ENCODE results near the gene LRP5.
A peak's percentile ranks its signal among the peaks of the same experiment; 100 is the strongest.

Gene LRP5

DNA sequence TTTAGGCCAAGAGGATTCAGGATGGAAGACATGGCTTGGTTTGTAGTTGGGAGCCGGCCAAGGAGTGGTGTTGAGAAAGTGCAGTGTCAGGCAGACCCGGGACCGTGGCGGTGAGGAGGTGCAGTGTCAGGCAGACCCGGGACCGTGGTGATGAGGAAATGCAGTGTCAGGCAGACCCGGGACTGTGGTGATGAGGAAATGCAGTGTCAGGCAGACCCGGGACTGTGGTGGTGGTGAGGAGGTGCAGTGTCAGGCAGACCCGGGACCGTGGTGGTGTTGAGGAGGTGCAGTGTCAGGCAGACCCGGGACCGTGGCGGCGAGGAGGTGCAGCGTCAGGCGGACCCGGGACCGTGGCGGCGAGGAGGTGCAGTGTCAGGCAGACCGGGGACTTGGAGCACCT lies 59.7 kb downstream of the LRP5 start:
- no peak for DNase-seq

DNA sequence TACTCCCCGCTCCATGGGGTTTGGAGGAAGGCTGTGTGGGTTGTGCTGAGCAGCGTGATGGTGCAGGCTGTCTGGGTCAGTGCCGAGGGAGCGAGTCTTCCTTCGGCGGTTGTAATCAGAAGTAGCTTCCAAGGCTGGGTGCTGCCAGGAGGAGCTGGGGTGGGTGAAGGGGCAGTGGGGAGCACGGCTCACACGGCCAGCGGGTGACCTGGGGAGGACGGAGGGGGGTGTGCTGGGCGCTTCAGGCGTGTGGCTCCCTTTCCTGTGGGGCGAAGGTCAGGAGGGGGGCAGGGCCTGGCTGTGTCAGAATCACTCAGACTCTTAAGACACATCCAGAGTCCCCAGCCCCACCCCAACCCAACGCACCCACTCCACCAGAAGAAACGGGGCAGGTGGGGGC lies 60.2 kb downstream of the LRP5 start:
- no peak for DNase-seq

DNA sequence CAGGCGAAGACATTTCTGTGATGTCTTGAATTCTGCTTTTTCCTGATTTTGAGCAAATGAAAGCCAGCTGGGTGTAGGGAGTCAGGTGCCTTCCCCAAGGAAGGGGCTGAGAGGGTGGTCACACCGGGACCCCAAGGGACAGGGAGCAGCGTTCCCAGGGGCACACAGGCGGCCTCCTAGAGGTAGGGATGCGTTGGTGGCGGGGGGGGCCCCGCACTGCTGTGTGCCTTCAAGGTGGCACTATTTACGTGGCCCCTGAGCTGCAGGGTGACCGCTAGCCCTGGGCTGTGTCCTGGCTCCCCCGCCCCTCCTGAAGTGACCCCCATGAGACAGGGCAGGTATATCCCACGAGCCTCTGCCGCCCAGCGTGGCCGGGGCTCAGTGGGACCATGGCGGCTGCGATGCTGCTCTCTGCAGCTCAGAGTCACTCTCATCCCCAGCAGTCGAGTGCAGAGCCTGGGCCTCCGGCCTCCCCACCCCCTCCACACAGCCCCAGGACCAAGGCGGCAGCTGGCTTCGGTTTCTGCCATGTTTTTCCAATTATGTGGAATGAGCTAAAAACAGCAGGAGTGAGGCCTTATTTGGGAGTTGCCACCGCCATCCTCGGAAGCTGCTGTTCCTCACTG lies 60.9 kb downstream of the LRP5 start:
- no peak for DNase-seq

DNA sequence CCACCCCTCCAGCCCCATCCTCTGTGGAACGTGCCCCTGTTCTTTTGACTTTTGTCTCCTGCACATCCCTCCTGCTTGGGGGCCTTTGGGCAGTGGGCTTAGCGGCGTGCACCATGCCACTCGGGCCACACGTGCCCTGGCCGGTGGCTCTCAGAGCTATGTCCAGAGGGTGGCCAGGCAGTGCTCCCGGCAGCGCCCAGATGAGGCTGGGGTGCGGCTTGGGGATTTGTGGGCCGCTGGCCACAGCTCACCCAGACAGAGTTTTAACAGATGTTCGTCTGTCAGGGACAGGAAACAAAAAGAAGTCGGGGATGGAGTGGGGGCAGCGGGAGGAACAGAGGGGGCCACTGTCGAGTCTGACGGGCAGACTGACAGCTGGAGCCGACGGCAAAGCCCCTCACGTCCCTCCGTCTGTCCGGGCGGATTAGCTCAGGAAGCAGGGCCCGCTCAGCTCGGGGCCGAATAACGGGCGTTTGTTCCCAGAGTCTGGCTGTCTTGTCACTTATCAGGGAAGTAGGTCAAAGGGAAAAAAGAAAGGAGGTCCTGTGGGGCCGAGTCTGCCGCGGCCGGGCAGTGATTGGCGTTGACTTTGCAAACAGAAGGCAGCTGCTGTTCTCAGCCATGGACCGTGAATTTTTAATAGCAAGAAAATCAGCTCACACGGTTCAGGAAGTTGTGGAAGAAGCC lies 61.6 kb downstream of the LRP5 start:
- peak; percentile 86 for DNase-seq

DNA sequence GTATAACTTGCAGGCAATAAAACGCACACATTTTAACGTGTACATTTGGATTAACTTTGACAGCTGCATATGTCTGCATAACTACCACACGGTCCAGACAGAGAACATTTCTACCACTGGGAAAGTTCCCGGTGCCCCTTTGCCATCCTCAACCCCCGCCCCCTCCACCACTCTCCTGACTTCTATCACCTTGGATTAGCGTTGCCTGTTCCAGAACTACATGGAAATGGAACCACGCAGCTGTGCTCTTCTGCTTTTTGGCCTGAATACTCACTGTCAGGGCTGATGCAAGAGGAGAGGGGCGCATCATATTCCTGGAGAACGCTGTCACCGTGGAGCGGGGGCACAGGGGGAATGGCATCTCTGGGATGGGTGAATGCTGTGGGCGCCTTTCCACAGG lies 62.1 kb downstream of the LRP5 start:
- no peak for DNase-seq

DNA sequence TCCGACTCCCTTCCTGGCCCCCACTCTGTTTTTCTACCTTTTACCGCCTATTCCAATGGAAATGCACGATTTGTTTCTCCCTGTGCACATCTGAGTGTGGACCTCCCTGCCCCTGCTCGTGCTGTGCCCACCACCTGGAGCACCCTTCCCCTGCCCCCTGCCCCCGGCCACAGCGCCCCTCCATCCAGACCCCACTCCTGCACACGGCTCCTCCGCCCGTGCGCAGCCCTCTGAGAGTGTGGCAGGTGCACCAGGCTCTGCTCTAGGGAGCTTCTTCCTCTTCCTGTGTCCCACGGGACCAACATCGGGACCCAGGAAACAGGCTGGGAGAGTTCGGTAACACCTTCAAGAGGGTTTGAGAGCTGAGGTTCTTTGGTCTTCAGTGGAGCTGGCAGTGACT lies 62.9 kb downstream of the LRP5 start:
- DNase-seq, result no peak

DNA sequence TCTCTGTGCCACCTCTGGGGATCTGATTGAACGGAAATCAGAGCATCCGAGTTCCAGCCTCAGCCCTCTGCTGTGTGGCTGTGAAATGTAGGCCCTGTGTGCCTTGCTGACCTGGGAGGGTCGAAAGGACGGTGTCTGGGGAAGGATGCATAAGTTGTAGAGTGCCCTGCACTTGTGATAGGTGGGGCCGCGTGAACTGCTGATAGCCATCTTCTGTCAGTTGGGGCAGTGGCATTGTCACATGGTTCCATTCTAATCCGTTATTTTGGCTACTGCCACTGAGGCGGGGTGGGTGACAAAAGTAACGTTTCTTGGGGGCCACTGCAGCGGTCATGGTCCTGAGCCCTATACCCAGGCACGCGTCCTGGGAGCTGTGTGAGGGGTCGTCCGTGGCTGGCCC lies 63.4 kb downstream of the LRP5 start:
- no peak for DNase-seq

DNA sequence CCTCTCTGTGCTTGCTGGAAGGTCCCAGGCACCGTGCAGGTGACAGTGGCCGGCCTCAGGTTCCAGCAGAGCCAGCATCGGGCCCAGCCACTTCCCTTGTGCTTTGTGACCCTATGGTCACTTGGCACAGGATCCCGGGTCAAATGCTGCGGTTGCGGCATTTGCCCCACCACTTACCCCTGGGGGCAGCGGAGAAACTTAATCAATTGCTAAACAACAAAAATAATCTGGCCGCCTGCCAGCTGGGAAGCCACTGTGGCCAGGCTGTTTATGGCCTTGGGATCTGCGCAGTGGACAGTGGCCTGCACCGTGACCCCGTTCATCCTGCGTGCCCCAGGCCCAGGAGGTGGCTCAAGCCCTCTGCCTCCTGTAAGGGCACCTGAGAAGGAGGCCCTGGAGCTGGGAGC lies 65.0 kb downstream of the LRP5 start:
- DNase-seq, result no peak

DNA sequence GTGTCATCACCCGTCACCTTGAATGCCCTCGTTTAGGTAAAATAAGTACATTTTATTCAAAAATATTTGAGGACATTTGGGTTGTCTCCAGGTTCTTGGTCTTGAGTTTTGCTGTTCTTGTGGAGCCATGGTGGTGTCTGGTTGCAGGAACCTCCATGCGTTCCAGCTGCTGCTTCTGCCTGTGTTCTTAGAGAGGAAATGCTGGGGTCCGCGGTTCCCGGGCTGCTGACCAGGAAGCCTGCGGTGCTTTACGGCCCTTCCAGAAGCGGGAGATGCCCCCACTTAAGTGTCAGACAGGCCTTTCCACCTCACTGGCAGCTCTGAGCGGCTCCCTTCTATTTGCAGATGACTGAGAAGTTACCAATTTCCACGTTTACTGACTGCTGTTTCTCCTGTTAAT lies 66.8 kb downstream of the LRP5 start:
- peak; percentile 49 for DNase-seq

DNA sequence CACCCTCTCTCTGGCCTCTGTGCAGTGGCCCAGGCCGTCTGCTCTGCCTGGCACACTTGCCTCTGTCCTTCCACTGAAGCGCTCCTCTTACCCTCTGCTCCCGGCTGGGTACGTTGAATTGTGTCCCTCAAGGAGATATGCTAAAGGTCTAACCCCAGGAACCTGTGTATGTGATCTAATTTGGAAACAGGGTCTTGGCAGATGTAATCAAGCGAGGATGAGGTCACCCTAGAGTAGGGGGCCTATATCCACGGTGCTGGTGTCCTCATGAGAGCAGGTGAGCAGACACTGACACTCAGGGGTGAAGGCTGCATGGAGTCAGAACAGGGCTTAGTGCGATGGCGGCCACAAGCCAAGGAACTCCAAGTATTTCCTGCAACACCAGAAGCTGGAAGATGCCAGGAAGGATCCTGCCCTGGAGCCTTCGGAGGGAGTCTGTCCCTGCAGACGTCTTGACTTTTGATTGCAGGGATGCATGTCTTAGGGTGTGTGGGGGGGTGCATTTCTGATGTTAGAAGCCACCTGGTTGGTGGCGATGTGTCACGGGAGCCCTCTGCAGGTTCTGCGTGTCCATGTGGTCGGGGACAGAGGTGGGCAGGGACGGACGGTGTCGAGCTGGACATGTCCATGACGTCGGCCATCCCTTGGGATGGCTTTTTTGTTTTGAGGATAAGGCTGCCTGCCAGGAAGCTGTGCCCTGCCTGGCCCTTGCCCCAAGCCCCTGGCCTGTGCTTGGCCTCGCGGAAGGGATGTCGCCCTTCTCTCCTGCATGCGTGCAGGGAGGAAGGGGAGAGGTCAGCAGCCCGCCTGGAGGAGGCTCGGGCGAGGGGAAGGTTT lies 68.6 kb downstream of the LRP5 start:
- DNase-seq, result peak; percentile 63

DNA sequence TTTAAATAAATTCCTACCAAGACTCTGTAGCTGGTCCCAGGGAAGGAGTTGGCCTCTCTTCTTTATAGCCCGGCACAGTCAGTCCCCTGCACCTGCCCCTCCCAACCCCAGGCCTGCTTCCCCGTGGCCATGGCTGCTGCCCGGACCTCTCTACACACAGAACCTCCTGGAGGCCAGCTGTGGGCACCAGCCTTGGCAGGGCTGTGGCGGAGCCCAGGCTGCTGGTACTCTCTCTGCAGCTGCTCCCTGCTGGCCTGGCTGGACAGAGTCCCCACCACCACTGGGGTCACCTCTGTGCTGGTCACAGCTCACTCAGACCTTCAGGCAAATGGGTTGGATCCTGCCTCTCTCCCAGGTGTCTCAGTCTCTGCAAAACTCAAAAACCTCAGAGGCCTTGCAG lies 69.3 kb downstream of the LRP5 start:
- peak; percentile 58 for DNase-seq

DNA sequence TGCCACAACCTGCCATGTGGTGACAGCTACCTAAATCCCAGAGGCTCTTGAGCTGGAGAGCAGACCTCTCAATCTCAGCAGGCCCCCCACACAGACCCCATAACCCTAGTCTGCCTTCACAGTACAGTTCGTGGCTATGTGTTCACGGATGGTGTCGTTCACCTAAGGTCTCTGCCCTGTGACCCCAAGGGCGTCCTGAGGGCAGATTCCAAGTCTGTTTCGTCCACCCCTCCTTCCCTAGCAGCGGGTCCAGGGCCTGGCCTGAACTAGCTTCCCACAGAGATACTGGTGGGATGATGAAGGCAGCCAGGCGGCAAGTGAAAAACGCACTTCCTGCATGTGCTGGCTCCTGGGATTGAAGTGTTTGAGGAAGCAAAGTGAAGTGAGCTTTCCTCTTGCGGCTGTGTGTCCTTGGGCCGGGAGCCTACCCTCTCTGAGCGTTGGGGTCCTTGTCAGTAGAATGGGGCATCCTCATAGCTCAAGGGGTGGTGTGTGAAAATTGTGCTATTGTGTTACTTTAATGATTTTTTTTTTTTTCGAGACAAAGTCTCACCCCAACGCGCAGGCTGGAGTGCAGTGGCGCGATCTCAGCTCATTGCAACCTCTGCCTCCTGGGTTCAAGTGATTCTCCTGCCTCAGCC lies 70.1 kb downstream of the LRP5 start:
- peak; percentile 50 for DNase-seq

DNA sequence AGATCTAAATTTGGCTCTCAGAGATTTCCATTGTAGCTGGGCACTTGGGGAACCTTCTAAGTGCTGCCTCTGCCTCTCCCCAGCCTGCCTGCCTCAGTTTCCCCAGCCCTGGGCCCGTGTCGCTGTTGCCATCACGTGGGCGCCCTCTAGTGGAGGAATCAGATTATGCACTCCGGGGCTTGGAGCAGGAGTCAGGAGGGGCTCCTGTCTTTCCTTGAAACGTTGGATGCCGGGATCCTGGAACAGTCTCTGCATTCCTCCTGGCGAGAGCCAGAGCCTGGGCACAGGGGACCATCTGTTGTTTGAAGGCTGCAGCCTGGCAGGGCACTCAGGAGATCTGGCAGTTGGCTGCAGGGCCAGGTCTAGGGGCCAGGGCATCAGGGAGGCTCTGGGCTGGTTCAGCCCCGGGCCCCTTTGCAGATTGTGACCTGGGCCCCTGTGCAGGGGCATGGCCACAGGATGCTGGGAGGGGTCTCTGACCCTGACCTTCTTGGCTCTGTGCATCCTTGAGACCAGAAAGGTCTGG lies 71.6 kb downstream of the LRP5 start:
- DNase-seq, result peak; percentile 74

DNA sequence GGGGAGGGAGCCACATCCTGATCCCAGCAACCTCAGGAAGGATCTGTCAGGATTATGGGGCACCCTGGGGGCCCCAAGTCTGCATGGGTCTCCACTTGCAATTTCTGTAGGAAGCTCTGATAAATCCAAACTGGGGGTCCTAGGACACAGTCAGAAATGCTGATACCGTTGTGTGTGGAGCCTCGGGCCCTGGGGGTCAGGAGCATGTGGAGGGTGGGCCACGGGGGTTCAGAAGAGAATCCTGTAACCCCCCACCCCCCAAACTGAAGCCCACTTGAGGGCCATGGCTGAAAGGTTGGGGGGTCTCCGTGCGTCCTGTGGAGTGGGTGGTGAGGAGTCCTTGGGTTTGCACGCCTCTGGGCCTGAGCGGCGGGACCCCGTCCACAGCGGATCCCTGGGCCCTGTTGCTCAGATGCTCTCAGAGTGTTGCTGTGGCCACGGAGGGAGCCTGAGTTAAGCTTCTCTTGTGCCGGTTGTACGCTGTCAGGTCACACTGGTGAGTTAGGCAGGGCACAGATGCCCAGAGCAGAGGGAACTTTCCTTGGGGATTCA lies 72.2 kb downstream of the LRP5 start:
- no peak for DNase-seq

DNA sequence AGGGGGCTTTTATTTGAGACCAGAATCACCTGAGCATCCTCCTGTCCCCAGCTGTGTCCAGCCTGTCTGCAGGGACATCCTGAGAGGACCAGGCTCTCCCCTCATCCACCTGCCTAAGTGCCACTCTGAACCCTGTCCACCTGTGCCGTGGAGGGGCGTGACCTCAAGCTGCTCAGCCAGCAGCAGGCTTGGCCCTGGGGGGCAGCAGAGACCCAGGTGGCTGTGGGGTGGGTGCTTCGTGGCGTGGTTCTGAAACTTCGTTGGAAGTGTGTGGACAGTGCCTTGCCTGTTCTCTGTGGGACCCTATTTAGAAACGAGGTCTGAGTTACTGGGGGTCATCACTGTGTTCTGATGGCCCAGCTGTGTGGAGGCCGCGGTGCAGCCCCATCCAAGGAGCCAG lies 72.7 kb downstream of the LRP5 start:
- DNase-seq, result no peak

DNA sequence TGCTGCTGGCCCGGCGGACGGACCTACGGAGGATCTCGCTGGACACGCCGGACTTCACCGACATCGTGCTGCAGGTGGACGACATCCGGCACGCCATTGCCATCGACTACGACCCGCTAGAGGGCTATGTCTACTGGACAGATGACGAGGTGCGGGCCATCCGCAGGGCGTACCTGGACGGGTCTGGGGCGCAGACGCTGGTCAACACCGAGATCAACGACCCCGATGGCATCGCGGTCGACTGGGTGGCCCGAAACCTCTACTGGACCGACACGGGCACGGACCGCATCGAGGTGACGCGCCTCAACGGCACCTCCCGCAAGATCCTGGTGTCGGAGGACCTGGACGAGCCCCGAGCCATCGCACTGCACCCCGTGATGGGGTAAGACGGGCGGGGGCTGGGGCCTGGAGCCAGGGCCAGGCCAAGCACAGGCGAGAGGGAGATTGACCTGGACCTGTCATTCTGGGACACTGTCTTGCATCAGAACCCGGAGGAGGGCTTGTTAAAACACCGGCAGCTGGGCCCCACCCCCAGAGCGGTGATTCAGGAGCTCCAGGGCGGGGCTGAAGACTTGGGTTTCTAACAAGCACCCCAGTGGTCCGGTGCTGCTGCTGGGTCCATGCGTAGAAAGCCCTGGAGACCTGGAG lies 74.1 kb downstream of the LRP5 start:
- no peak for DNase-seq

DNA sequence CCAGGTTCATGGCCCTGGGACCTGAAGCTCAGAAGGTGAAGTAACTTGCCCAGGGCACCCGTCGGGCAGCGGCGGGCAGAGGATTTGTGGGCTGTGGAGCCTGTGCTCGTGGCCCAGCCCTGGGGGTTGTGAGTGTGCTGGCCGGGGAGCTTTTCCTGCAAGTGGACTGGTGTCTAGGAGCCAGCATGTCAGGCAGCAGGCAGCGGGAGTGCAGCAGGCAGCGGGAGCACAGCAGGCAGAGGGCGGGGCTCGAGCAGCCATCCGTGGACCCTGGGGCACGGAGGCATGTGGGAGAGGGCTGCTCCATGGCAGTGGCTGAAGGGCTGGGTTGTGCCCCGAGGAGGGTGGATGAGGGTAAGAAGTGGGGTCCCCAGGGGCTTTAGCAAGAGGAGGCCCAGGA lies 75.4 kb downstream of the LRP5 start:
- DNase-seq, result no peak

DNA sequence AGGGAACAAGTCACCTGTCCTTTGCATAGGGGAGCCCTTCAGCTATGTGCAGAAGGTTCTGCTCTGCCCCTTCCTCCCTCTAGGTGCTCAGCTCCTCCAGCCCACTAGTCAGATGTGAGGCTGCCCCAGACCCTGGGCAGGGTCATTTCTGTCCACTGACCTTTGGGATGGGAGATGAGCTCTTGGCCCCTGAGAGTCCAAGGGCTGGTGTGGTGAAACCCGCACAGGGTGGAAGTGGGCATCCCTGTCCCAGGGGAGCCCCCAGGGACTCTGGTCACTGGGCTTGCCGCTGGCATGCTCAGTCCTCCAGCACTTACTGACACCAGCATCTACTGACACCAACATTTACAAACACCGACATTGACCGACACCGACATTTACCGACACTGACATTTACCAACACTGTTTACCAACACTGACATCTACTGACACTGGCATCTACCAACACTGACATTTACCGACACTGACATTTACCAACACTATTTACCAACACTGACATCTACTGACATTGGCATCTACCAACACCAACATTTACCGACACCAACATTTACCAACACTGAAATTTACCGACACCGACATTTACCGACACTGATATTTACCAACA lies 76.3 kb downstream of the LRP5 start:
- DNase-seq, result no peak

DNA sequence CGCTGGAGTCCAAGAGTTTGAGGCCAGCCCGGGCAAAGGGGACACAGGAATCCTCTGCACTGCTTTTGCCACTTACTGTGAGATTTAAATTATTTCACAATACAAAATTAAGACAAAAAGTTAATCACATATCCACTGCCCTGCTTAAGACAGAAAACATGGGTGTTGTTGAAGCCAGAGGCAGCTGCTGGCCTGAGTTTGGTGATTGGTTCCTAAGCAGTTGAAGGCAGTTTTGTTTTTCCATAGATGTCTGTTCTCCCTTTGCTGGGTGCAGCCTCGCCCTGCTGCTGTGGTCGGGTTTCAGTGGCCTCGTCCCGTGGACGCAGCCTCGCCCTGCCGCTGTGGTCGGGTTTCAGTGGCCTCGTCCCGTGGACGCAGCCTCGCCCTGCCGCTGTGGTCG lies 77.9 kb downstream of the LRP5 start:
- DNase-seq, result no peak

DNA sequence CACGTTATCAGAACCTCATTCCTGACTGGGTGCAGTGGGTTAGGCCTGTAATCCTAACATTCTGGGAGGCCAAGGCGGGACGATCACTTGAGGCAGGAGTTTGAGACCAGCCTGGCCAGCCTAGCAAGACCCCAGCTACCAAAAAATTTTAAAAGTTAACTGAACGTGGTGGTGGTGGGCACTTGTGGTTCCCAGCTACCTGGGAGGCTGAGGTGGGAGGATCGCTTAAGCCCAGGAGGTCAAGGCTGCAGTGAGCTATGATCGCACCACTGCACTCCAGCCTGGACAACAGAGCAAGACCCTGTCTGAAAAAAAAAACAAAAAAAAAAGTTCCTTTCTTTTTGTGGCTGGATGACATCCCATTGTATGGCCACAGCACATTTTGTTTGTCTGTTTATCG lies 80.4 kb downstream of the LRP5 start:
- DNase-seq, result no peak

DNA sequence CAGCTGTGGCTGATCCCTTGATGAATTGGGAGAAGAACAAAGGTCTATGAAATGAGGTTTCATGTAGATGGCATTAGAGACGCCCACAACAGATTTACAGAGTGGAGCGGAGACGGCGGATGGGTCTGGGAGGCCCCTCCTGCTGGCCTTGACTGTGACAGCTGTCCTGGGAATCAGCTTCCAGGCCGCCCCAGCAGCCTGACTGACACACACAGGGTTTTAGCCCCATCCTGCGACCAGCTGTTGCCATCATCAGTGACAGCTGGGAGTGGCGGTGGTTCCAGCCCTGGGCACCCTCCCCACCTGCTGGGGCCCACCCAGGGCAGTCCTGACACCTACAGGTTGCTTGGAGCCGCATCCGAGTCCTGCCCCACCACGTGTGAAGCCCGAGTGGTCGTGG lies 84.1 kb downstream of the LRP5 start:
- DNase-seq, result no peak

DNA sequence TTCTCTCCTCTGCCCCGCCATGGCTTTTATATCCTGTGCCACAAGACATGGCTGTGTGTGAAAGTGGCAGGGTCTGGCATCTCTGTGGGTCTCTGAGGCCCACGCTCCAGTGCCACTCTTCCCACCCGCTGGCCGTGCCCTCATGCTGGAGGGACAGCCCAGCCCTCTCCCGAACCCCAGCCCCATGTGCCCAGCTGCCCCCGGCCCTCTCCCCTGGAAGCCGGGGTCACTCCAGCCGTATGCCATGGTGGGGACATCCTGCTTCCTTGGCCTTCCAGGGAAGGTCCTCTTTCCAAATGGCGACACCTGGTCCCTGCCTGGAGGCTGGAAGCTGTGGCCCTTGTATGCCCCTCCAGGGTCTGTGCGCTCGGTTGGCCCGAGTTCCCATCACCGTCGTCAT lies 84.9 kb downstream of the LRP5 start:
- no peak for DNase-seq

All from islet precursor cell (in vitro differentiated cells).